HUES64 (cell line): ENCODE data around the gene CRPPA.
"Not testable (repeated sequence)": the region's sequence is repeated elsewhere in the genome, so short reads cannot be mapped to it uniquely, and the experiment has no call there.

Experiments used
- H3K27ac ChIP-seq: 2 replicates; pipeline ENCODE4 v1.7.0; 2013; ENCODE audit warnings: low read depth, low read length, inconsistent platforms
- H3K27me3 ChIP-seq: 2 replicates; pipeline ENCODE4 v1.6.1; 2013; ENCODE audit warnings: mild to moderate bottlenecking, low read length; ENCODE audit not compliant: insufficient read depth
- H3K36me3 ChIP-seq: 2 replicates; pipeline ENCODE4 v1.6.1; 2013; ENCODE audit warnings: mild to moderate bottlenecking, low read length; ENCODE audit not compliant: insufficient read depth
- H3K4me1 ChIP-seq: 2 replicates; pipeline ENCODE4 v1.6.1; 2013; ENCODE audit warnings: mild to moderate bottlenecking, low read length, moderate library complexity; ENCODE audit not compliant: insufficient read depth
- H3K4me3 ChIP-seq: 2 replicates; pipeline ENCODE4 v1.5.1; 2013; ENCODE audit warnings: mild to moderate bottlenecking, low read length, moderate library complexity
- H3K9ac ChIP-seq: 2 replicates; pipeline ENCODE4 v1.6.1; 2013; ENCODE audit warnings: mild to moderate bottlenecking, low read depth, low read length
- H3K9me3 ChIP-seq: 2 replicates; pipeline ENCODE4 v1.6.1; 2013; ENCODE audit warnings: low read depth, low read length; ENCODE audit not compliant: insufficient read depth
- WGBS: fragments of 150-250, 120-280 bp; methylation state at CpG from one replicate; pipeline ENCODE4 v1.1.7; 2013; ENCODE audit warnings: missing lambda C conversion rate; 5-methylcytosine and 5-hydroxymethylcytosine counted together

Gene CRPPA

DNA sequence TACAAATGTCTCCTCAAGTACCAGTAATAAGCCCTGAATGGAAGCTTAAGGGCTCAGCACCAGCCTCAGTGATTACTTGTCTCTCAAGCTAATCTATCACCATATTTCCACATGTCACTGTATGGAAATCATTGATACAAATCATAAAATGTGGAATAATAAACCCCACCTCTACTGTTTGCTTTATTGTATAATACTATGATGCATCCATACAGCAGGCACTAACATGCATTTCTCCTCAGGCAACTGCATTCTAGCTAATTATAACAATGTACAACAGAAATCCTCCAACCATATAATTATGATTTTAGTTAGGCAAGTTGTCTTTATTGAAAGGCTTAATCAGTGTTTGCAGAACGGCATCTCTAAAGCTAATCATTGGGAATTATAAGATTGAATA, 26.2 kb downstream of the CRPPA start:
- peaks cover 51% of the 10 kb centered on the region for H3K9me3 ChIP-seq
- H3K27ac ChIP-seq: no peak overlapping the region
- no CpG with 5 or more reads among the region's 1 CpG for WGBS
- H3K4me3 ChIP-seq: no peak overlapping the region
- H3K27me3 ChIP-seq: no peaks in the 10 kb centered on the region
- no peak overlapping the region for H3K9ac ChIP-seq
- no peaks in the 10 kb centered on the region for H3K4me1 ChIP-seq
- H3K36me3 ChIP-seq: peaks cover 15% of the 10 kb centered on the region; the same call in 1 of the 2 replicates

DNA sequence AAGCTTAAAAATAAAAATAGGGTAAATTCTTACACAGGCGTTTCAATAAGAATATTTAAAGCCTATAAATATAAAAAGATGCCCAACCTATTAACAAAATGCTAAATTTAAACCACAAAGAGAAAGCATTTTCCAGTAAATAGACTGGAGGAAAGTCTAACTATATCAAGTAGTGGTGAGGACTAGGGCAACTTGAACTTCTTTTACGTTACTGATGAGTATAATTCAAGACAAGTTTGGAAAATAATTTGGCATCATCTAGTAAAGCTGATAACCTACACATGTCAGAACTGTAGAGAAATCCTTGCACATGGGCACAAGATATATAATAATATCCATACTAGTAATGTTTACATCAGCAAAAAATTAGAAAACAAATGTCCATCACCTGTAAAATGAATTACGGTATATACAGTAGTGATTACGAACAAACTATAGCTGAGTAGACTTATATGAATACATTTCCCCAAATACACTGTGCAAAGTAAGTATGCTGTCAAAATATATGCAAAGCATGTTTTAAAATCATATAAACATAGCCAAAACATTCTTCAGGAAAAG, 27.4 kb downstream of the CRPPA start:
- peaks cover 40% of the 10 kb centered on the region for H3K9me3 ChIP-seq
- 100% methylated on average over 1 of the region's 4 CpGs for WGBS
- peaks cover 15% of the 10 kb centered on the region; the same call in 1 of the 2 replicates for H3K36me3 ChIP-seq
- no peaks in the 10 kb centered on the region for H3K27me3 ChIP-seq
- no peaks in the 10 kb centered on the region for H3K4me1 ChIP-seq
- H3K27ac ChIP-seq: no peak overlapping the region
- H3K9ac ChIP-seq: no peak overlapping the region
- no peak overlapping the region for H3K4me3 ChIP-seq

DNA sequence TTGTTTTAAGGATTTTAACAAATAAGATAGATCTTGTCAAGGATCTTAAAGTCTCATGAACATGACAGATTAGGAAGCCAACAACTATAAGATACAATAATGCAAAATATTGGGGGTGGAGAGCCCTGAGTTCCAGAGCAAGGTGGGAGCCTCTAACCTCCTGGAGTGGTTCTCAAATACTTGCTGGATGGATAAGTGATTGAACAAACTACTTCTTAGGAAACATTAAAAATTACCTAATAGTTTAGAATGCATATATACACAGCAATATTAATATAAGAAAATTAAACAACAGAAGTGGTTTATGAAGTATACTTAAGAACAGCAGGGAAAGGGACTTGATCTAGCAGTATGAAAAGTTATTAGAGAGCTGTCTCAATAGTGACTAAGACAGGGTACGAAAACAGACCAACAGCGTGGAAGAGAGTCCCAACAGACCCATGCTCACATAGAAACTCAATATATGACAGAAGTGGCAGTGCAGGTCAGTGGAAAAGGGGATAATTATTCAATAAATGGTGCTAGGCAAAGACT, 28.3 kb downstream of the CRPPA start:
- Histone ChIP-seq H3K9ac (no peak overlapping the region), H3K4me3 (no peak overlapping the region), H3K27me3 (no peaks in the 10 kb centered on the region), H3K4me1 (no peaks in the 10 kb centered on the region), H3K9me3 (peaks cover 32% of the 10 kb centered on the region), H3K36me3 (peaks cover 7% of the 10 kb centered on the region; the same call in 1 of the 2 replicates), H3K27ac (no peak overlapping the region)
- WGBS: 100% methylated on average over 2 of the region's 2 CpGs

GRCh38 chr7:16383786-16384185, 37.6 kb downstream of the CRPPA start:
- not testable (repeated sequence) for H3K4me1 ChIP-seq, H3K27me3 ChIP-seq, H3K4me3 ChIP-seq, H3K27ac ChIP-seq, H3K36me3 ChIP-seq, H3K9ac ChIP-seq
- peaks cover 33% of the 10 kb centered on the region for H3K9me3 ChIP-seq
- 96% methylated on average over 18 of the region's 18 CpGs for WGBS

GRCh38 chr7:16383103-16383502, 38.2 kb downstream of the CRPPA start:
- H3K4me3 ChIP-seq, H3K36me3 ChIP-seq, H3K4me1 ChIP-seq, H3K27me3 ChIP-seq, H3K27ac ChIP-seq, H3K9ac ChIP-seq: not testable (repeated sequence)
- H3K9me3 ChIP-seq: peaks cover 33% of the 10 kb centered on the region
- WGBS: 93% methylated on average over 7 of the region's 7 CpGs
